ENCODE data around the gene ANKRD11.

Gene ANKRD11

DNA sequence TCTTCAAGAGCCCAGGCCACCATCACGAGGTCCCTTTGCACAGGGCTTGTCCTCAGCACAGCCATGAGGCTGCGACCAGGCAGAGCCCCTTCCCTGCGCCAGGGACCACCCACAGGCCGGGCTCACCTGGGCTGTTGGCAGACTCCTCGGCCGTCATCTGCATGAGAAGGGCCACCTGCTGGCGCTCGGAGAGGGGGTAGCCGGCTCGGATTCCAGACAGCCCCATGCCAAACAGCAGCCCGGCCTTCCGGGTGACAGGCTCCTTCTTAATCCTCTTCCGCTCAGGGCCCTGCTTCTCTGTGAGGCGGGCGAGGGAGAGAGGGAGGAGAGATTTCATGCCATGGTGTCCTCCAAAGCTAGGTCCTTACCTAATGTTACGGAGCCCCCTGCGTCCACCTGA is 199.5 kb downstream of the ANKRD11 start:
- Histone ChIP-seq H3K4me2 (ENCODE audit: low read length) (no peak overlapping the region), H3K79me2 (ENCODE audit: control insufficient read depth, low read length) (peaks cover 26% of the 10 kb centered on the region), H3F3A (ENCODE audit: control insufficient read depth, insufficient read depth) (no peaks in the 10 kb centered on the region), H3K27ac (ENCODE audit: low read depth, low read length) (no peak overlapping the region), H3K36me3 (ENCODE audit: control insufficient read depth, low read length) (peaks cover 38% of the 10 kb centered on the region), H3K4me1 (ENCODE audit: control insufficient read depth, low read length) (no peaks in the 10 kb centered on the region), H4K20me1 (ENCODE audit: control insufficient read depth, insufficient read depth, low read depth, low read length) (no peaks in the 10 kb centered on the region; the same call in 1 of the 2 replicates), H3K4me3 (ENCODE audit: low read length) (no peak overlapping the region), H3K9me3 (ENCODE audit: control insufficient read depth, insufficient read depth, low read length) (no peaks in the 10 kb centered on the region), H3K9me2 (replicated peaks; ENCODE audit: control insufficient read depth, low read length) (no peaks in the 10 kb centered on the region), H3K27me3 (ENCODE audit: control insufficient read depth, low read length) (no peaks in the 10 kb centered on the region)
- no peak for TF ChIP-seq EZH2phosphoT487 (IDR thresholded peaks at IDR 0.05; ENCODE audit: borderline replicate concordance, low read length)
- TF ChIP-seq, protein P1, sequence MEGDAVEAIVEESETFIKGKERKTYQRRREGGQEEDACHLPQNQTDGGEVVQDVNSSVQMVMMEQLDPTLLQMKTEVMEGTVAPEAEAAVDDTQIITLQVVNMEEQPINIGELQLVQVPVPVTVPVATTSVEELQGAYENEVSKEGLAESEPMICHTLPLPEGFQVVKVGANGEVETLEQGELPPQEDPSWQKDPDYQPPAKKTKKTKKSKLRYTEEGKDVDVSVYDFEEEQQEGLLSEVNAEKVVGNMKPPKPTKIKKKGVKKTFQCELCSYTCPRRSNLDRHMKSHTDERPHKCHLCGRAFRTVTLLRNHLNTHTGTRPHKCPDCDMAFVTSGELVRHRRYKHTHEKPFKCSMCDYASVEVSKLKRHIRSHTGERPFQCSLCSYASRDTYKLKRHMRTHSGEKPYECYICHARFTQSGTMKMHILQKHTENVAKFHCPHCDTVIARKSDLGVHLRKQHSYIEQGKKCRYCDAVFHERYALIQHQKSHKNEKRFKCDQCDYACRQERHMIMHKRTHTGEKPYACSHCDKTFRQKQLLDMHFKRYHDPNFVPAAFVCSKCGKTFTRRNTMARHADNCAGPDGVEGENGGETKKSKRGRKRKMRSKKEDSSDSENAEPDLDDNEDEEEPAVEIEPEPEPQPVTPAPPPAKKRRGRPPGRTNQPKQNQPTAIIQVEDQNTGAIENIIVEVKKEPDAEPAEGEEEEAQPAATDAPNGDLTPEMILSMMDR (IDR thresholded peaks at IDR 0.05; ENCODE audit: low read depth, low read length, poor library complexity, severe bottlenecking) = no peak

DNA sequence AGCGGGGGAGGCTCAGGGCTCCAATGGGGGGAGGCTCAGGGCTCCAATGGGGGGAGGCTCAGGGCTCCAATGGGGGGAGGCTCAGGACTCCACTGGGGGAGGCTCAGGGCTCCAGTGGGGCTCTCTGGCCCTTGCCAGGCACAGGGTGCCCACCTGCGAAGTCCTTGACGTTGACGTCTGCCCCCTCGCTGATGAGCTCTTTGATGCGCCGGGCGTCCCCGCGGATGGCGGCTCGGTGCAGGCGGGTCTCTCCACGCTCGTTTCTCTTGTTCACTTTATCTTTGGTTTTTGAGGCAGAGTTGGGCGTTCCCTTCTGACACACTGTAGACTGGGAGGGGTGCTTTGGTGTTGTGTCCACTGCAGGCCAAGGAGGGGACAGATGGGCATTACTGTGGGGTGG is 199.9 kb downstream of the ANKRD11 start:
- H3F3A ChIP-seq (ENCODE audit: control insufficient read depth, insufficient read depth) = no peaks in the 10 kb centered on the region
- TF ChIP-seq, protein P1 (IDR thresholded peaks at IDR 0.05; ENCODE audit: low read depth, low read length, poor library complexity, severe bottlenecking) = no peak
- TF ChIP-seq EZH2phosphoT487 (IDR thresholded peaks at IDR 0.05; ENCODE audit: borderline replicate concordance, low read length) = no peak
- peaks cover 42% of the 10 kb centered on the region for H3K36me3 ChIP-seq (ENCODE audit: control insufficient read depth, low read length)
- H3K9me3 ChIP-seq (ENCODE audit: control insufficient read depth, insufficient read depth, low read length) = no peaks in the 10 kb centered on the region
- peaks cover 26% of the 10 kb centered on the region for H3K79me2 ChIP-seq (ENCODE audit: control insufficient read depth, low read length)
- H3K4me1 ChIP-seq (ENCODE audit: control insufficient read depth, low read length) = no peaks in the 10 kb centered on the region
- no peak overlapping the region for H3K27ac ChIP-seq (ENCODE audit: low read depth, low read length)
- no peak overlapping the region for H3K4me2 ChIP-seq (ENCODE audit: low read length)
- no peak overlapping the region for H3K4me3 ChIP-seq (ENCODE audit: low read length)
- no peaks in the 10 kb centered on the region for H3K9me2 ChIP-seq (replicated peaks; ENCODE audit: control insufficient read depth, low read length)
- H3K27me3 ChIP-seq (ENCODE audit: control insufficient read depth, low read length) = no peaks in the 10 kb centered on the region
- no peaks in the 10 kb centered on the region; the same call in 1 of the 2 replicates for H4K20me1 ChIP-seq (ENCODE audit: control insufficient read depth, insufficient read depth, low read depth, low read length)

DNA sequence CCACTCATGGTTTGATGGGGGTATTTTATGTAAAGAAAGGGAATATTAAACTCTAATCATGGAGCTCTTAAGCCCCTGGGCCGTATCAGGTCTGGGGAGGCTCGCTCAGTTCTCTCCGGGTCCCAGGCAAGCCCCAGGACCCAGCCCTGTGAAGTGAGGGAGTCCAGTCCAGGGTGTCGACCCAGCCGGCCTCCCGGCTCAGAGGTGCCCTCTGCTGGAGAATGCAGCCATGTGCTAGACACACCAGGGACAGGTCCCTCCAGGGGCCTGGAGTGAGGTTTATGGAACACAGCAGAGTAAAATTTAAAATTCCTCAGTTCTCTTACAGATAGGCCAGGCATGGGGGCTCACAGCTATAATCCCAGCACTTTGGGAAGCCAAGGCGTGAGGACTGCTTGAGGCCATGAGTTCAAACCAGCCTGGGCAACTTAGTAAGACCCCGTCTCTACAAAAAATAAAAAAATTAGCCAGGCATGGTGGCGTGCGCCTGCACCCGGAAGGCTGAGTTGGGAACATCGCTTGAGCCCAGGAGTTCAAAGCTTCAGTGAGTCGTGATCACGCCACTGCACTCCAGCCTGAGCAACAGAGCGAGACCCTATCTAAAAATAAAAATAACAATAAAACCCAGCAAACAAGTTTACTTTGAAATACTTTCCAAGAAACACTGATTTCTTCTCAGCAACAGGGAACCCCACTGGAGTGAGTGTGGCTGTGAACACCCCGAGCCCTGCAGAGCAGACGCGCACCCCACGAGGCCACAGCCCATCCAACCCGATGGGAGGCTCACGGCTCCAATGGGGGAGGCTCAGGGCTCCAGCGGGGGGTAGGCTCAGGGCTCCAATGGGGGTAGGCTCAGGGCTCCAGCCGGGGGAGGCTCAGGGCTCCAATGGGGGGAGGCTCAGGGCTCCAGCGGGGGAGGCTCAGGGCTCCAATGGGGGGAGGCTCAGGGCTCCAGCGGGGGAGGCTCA is 200.6 kb downstream of the ANKRD11 start:
- Histone ChIP-seq H3K27me3 (ENCODE audit: control insufficient read depth, low read length) (no peaks in the 10 kb centered on the region), H3K9me3 (ENCODE audit: control insufficient read depth, insufficient read depth, low read length) (no peaks in the 10 kb centered on the region), H3K79me2 (ENCODE audit: control insufficient read depth, low read length) (peaks cover 20% of the 10 kb centered on the region), H3K9me2 (replicated peaks; ENCODE audit: control insufficient read depth, low read length) (no peaks in the 10 kb centered on the region), H3K4me1 (ENCODE audit: control insufficient read depth, low read length) (no peaks in the 10 kb centered on the region), H3K4me3 (ENCODE audit: low read length) (no peak overlapping the region), H3K36me3 (ENCODE audit: control insufficient read depth, low read length) (peaks cover 50% of the 10 kb centered on the region), H3F3A (ENCODE audit: control insufficient read depth, insufficient read depth) (no peaks in the 10 kb centered on the region), H3K27ac (ENCODE audit: low read depth, low read length) (no peak overlapping the region), H4K20me1 (ENCODE audit: control insufficient read depth, insufficient read depth, low read depth, low read length) (no peaks in the 10 kb centered on the region; the same call in 1 of the 2 replicates), H3K4me2 (ENCODE audit: low read length) (no peak overlapping the region)
- TF ChIP-seq, protein P1 (IDR thresholded peaks at IDR 0.05; ENCODE audit: low read depth, low read length, poor library complexity, severe bottlenecking) = peak; percentile 89
- no peak for TF ChIP-seq EZH2phosphoT487 (IDR thresholded peaks at IDR 0.05; ENCODE audit: borderline replicate concordance, low read length)

All from DOHH2 (cell line).